NCI-H524 (cell line): ENCODE data around the gene VPS35.
"Not testable (repeated sequence)": the region's sequence is repeated elsewhere in the genome, so short reads cannot be mapped to it uniquely, and the experiment has no call there.

Source experiments
- DNase-seq, 2 experiments: peaks; one replicate each; lab custom pipeline; 2025; lab: John Stamatoyannopoulos, UW

Gene VPS35

GRCh38 chr16:46658925-46659324, 30.1 kb downstream of the VPS35 start:
- DNase-seq = no peak

- no peak for DNase-seq
Measured at GRCh38 chr16:46651305-46651704, 37.7 kb downstream of the VPS35 start.

DNA sequence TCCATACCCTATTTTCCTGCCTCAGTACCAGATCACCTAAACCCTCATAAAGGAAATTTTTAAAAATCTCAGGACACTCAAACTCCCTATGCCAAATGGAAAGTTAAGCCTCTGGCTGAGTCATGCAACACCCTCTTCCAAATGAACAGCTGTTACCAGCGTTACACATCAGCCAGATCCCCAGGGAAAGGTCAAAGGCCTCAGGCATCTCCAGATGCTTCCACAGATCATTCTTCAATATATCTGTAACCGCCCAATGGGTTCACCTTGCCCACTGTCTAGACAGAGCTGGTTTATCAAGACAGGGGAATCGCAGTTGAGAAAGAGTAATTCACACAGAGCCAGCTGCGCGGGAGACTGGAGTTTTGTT, 38.7 kb downstream of the VPS35 start:
- DNase-seq = peak in 1 of 2 experiments; percentile 50

- no peak for DNase-seq
Measured at GRCh38 chr16:46649588-46650253, 39.3 kb downstream of the VPS35 start.

DNA sequence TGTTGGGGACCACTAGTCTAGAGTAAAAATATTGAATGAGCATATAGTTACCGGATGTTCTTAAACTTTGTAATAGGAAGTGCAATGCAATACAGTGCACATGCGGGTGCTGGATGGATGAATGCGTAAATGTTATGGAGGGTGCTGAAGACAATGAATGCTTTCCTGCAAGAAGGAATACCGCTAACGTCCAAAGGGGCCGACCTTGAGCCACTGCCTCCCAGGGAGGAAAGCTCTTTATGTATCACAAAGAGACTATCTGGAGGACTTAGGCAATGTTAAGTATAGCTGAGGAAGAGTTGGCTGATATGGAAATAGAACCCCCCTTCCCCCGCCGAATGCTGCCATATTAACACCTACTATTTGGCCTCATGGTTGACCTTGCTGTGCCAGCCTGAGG, 40.3 kb downstream of the VPS35 start:
- no peak for DNase-seq

DNA sequence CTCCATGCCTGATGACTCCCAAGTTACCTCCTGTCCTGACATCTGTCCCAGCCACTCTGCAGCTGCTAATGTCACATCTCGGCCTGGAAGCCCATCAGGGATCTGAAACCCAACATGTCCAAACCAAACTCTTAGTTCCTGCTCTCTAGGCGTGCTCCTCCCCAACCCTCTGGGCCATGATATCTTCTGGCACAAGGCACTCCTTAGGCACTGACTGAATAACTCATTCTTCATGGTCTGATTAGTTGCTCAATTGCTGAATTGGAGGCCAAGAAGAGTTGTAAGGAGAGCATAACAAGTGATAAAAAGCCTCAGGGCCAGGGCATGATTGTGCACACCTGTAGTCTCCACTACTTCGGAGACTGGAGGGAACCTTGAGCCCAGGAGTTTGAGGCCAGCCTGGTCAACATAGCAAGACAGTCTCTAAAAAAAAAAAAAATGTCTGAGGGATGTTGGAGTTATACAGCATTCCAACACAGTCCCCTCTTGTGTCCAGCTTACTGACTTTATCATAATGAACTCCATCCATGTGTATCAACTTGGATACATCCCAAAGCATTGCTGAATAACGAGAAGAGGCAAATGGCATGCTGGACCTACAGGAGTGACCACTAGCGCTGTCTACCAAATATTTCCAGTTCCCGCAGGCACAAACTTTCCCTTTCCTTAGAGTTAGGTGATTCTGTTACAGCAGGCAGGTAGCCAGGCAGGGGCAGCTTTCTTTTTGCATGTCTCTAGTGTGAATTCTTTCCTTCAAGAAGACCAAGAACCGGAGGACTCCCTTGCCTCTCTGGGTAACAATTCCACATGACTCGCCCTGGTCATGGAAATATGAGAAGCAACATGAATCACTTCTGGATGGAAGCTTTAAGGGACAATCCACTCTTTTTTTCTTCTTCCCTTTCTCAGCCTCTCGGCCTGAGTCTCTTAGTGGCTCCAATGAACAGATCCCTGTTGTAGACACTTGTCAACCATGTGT, 49.7 kb downstream of the VPS35 start:
- DNase-seq = no peak

- DNase-seq = peak in 1 of 2 experiments; percentile 38
Measured at GRCh38 chr16:46632778-46633733, 55.9 kb downstream of the VPS35 start.

- DNase-seq = peak; percentile 22 to 56
Measured at GRCh38 chr16:46629331-46630219, 59.4 kb downstream of the VPS35 start.

DNA sequence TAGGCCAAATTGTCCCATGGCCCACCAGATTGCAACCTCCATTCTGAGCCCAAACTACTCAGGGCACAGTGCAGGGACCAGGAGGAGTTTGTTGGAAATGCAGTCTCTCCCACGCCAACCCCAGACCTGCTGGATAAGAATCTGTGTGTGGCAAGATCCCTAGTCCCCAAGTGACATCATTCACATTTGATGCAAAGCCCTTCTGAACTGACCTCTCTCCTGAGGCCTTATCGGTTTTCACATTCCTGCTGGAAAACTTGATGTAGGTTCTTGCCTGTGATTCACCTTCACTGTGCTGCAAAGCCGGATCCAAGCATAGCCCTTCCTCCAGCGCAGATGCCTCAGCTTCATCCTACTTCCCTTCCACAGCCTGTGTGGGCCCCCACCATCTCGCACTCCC, 61.2 kb downstream of the VPS35 start:
- DNase-seq = no peak

DNA sequence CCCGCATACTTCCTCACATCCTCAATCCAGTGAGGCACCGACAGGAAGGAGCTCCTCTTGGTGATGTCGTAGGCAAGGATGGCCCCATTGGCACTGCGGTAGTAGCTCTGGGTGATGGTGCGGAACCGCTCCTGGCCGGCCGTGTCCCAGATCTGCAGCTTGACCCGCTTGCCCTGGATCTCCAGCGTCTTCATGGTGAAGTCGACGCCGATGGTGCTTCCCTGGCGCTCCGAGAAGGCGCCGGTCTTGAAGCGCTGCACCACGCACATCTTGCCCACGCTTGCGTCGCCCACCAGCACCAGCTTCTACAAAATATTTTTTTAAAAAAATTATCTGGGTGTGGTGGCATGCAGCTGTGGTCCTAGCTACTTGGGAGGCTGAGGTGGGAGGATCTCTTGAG, 62.3 kb downstream of the VPS35 start:
- not testable (repeated sequence) for DNase-seq

DNA sequence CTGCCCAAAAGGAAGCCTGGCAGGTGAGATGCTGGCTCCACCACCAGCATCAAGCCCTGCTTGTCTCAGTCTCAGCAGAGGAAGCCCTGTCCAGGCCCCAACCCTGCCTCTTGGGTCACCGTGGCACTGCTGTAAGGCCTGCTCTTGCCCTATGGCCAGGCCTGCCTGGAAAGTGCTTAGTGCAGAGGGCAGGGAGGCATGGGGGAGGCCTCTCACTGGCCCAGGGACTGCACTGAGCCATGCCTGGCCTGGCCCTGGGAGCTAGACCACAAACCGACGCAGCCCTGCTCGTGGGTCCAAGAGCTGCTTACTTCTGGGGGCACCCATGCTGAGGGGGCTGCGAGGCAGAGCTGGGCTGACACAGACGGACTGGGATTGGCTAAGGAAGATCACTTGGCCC, 64.1 kb downstream of the VPS35 start:
- DNase-seq = not testable (repeated sequence)

DNA sequence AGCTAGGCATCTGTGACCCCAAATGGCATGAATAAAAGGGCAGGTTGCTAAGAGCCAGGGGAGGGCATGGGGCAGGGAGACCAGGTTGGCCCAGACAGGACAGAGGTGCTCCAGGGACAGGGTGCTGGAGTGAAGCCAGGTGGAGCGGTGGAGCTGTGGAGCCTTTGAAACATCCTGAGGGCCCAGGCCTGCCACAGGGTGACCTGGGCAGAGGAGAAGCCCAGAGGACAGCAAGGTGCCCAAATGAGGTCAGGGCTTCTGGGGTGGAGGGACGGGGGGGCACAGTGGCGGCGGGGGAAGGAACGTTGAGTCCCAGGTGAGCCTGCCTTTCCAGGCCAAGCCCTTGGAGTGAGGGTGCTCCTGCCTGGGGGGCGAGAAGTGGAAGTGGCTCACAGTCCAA, 65.3 kb downstream of the VPS35 start:
- DNase-seq = not testable (repeated sequence)

DNA sequence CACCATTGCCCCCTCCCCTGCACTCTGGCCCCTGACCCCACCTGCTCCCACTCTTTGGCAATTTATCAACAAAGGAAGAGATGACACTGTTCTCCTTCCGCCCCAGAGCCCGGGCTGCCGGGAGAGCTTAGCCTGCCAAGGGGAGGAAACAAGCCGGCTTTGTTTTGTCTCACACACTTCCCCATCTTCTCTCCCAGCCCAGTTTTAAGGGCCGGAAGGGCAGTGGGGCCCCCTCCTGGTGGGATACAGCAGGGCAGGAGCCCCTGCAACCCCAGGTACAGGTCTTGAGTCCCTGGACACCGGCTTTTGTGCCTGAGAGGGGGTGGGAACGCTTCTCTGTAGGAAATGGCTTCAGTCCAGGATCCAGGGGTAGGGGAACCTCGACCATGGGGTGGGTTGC, 65.7 kb downstream of the VPS35 start:
- not testable (repeated sequence) for DNase-seq

DNA sequence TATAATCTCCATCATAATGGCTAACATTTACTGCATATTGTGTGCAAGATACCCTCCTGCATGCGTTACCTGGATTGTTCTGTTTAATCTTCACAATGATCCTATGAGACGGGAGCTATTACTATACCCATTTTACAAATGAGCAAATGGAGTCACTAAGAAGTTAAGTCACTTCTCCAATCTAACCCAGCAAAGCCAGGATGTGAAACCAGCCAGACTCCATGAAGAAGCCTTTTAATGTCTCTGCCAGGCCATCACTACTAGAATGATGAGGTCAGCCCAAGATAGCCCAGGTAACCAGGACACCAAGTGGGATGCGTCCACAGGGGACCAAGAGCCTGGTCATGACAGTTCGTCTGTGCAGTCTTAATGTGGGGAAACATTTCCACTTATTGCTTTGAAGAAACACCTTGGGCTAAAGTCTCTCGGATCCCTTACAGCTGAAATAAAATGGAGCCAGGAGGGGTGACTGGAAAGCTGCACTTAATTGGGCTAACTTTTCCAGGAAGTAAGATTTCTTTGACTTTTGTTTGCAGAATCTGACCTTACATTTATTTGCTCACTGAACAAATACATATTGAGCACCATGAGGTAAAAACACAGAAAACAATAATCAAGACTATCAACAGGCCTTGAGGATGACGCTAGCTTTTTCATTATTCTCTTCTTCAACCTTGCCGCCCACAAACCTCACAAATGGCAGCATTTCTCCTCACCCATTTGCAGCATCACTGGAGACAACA, 66.9 kb downstream of the VPS35 start:
- DNase-seq = no peak

GRCh38 chr16:46621006-46621933, 67.7 kb downstream of the VPS35 start, which contains the start of gene SHCBP1:
Gene SHCBP1 (minus strand): TSS chr16:46621379. CDS start chr16:46621359, 20 bp downstream.
- DNase-seq = peak; percentile 86 to 88

DNA sequence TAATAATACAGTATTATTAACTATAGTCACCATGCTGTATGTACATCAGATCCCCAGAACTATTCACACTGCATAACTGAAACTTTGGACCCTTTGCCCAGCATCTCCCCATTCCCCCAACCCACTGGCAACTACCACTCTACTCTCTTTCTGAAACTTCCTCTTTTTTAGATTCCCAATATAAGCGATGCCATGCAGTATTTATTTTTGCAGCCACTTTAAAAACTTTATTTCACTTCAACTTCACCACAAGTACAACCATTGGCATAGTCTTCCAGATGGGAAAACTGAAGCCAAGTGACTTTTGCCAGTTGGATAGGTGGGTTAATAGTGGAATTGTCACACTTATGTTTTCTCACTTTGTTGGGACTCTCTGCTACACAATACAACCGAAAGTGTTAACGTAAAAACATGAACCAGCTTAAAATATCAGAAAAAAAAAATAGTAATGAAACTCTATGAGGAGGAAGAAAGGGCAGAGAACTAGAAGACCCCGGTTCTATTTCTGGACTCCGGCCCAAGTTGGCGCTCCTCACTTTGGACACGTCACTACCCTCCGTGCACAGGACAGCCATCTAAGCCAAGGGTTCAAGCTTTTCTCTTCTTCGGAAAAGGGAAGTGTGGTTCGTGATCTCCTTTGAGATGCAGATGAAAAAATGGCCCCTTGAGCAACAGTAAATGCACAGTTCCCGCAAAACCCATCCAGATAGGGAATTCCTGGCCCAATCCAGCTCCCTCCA, 68.5 kb downstream of the VPS35 start:
- DNase-seq = no peak

GRCh38 chr16:46618516-46618915, 70.5 kb downstream of the VPS35 start:
- no peak for DNase-seq

- no peak for DNase-seq
Measured at GRCh38 chr16:46614006-46614405, 75.0 kb downstream of the VPS35 start.
